IMR-90 (cell line): ENCODE measurements around the gene KIFAP3. TPM values are rescaled to one million over a fixed set of nuclear protein-coding genes. Genes with fewer than 3 reads are reported as not detected.

Experiments
- ATAC-seq: fragments of 200-7000 bp; cut with Tn5 transposase; 2 replicates; pipeline ENCODE4 v1.9.1; 2020; ENCODE audit warnings: low read depth, mild to moderate bottlenecking, moderate library complexity
- BruUV-seq: library from RNA; stranded (reverse); fragments of 400-500 nt; replicated peaks from 2 replicates; lab custom pipeline; 2021; lab: Mats Ljungman, UMichigan
- CTCF ChIA-PET: fragments of 300-600 bp; formaldehyde crosslinking; extraction: SDS; loops from one replicate; lab custom pipeline; 2021; ENCODE audit warnings: antibody characterized with exemption; lab: Yijun Ruan, JAX
- POLR2A ChIA-PET: fragments of 300-600 bp; sonication (Branson Sonifier 250); formaldehyde crosslinking; loops from one replicate; lab custom pipeline; 2022; ENCODE audit warnings: antibody characterized with exemption; ENCODE audit not compliant: unreplicated experiment; lab: Charles Lee
- DNase-seq: peaks from one replicate; pipeline ENCODE4 v3.0.0; 2013
- H2AFZ ChIP-seq: replicated peaks from 2 replicates; pipeline ENCODE3; 2013; ENCODE audit warnings: low read length, mild to moderate bottlenecking; ENCODE audit not compliant: poor library complexity
- H2AK5ac ChIP-seq: 2 replicates; pipeline ENCODE4 v1.6.1; 2013; ENCODE audit warnings: low read depth, low read length, inconsistent platforms
- H2AK9ac ChIP-seq: replicated peaks from 2 replicates; pipeline ENCODE3; 2013; ENCODE audit warnings: mild to moderate bottlenecking, low read depth, low read length, moderate library complexity; ENCODE audit not compliant: poor library complexity
- H2BK120ac ChIP-seq: 2 replicates; pipeline ENCODE4 v1.6.1; 2013; ENCODE audit warnings: low read depth, low read length, inconsistent platforms
- H2BK15ac ChIP-seq: 3 replicates; pipeline ENCODE4 v1.6.1; 2013; ENCODE audit warnings: low read depth, low read length, inconsistent platforms
- H2BK20ac ChIP-seq: 2 replicates; pipeline ENCODE4 v1.6.1; 2013; ENCODE audit warnings: low read depth, mild to moderate bottlenecking, inconsistent platforms, low read length, moderate library complexity
- H2BK5ac ChIP-seq: 2 replicates; pipeline ENCODE4 v1.6.1; 2013; ENCODE audit warnings: mild to moderate bottlenecking, low read depth, low read length, inconsistent platforms; ENCODE audit not compliant: poor library complexity, severe bottlenecking
- H3K14ac ChIP-seq: replicated peaks from 2 replicates; pipeline ENCODE4 v1.6.1; 2013; ENCODE audit warnings: low read depth, low read length, inconsistent platforms
- H3K18ac ChIP-seq: 2 replicates; pipeline ENCODE4 v1.6.1; 2013; ENCODE audit warnings: low read depth, low read length, control low read depth
- H3K23ac ChIP-seq: 2 replicates; pipeline ENCODE4 v1.6.1; 2013; ENCODE audit warnings: low read depth, low read length, inconsistent platforms
- H3K27ac ChIP-seq: 2 replicates; pipeline ENCODE4 v1.5.1; 2013; ENCODE audit warnings: mild to moderate bottlenecking, control low read depth, low read length; ENCODE audit not compliant: insufficient read depth
- H3K27me3 ChIP-seq: 2 replicates; pipeline ENCODE4 v1.6.1; 2013; ENCODE audit warnings: low read length; ENCODE audit not compliant: control insufficient read depth, insufficient read depth
- H3K36me3 ChIP-seq: 2 replicates; pipeline ENCODE4 v1.6.1; 2013; ENCODE audit warnings: low read length, mixed read lengths; ENCODE audit not compliant: control insufficient read depth, insufficient read depth
- H3K4ac ChIP-seq: 2 replicates; pipeline ENCODE4 v1.6.1; 2013; ENCODE audit warnings: low read depth, low read length, inconsistent platforms
- H3K4me1 ChIP-seq: 2 replicates; pipeline ENCODE4 v1.6.1; 2013; ENCODE audit warnings: low read length, mixed read lengths; ENCODE audit not compliant: control insufficient read depth, insufficient read depth
- H3K4me2 ChIP-seq: 2 replicates; pipeline ENCODE4 v1.6.1; 2013; ENCODE audit warnings: low read depth, mild to moderate bottlenecking, control low read depth, low read length, moderate library complexity
- H3K4me3 ChIP-seq: 2 replicates; pipeline ENCODE4 v1.5.1; 2013; ENCODE audit warnings: low read depth, mild to moderate bottlenecking, control low read depth, low read length, moderate library complexity; ENCODE audit not compliant: insufficient read depth
- H3K56ac ChIP-seq: 2 replicates; pipeline ENCODE4 v1.6.1; 2013; ENCODE audit warnings: low read length, inconsistent platforms; ENCODE audit not compliant: insufficient read depth; ENCODE audit errors: extremely low read depth
- H3K79me1 ChIP-seq, 2 experiments: 2 replicates each; pipeline ENCODE4 v1.6.1; 2013; ENCODE audit warnings: low read length in 2 of 2, inconsistent platforms in 1 of 2, low read depth in 1 of 2
- H3K9ac ChIP-seq: 2 replicates; pipeline ENCODE4 v1.6.1; 2013; ENCODE audit warnings: low read depth, low read length, control low read depth
- H3K9me1 ChIP-seq: 2 replicates; pipeline ENCODE4 v1.6.1; 2013; ENCODE audit warnings: low read length, inconsistent platforms; ENCODE audit not compliant: insufficient read depth
- H3K9me3 ChIP-seq: 2 replicates; pipeline ENCODE4 v1.6.1; 2013; ENCODE audit warnings: low read length; ENCODE audit not compliant: control insufficient read depth, insufficient read depth
- H4K20me1 ChIP-seq: 2 replicates; pipeline ENCODE4 v1.6.1; 2013; ENCODE audit warnings: low read length, inconsistent platforms; ENCODE audit not compliant: insufficient read depth
- H4K5ac ChIP-seq: 2 replicates; pipeline ENCODE4 v1.6.1; 2013; ENCODE audit warnings: mild to moderate bottlenecking, low read depth, low read length, control low read depth
- H4K8ac ChIP-seq, 2 experiments: 2 replicates each; pipeline ENCODE4 v1.6.1; 2013; ENCODE audit warnings: low read depth in 2 of 2, low read length in 2 of 2, control low read depth in 1 of 2, inconsistent platforms in 1 of 2
- H4K91ac ChIP-seq: 2 replicates; pipeline ENCODE4 v1.6.1; 2013; ENCODE audit warnings: low read depth, low read length, inconsistent platforms; ENCODE audit not compliant: insufficient read depth
- BHLHE40 ChIP-seq: fragments of 150-350 bp; IDR thresholded peaks from 2 replicates; pipeline ENCODE4 v1.6.1; 2016; ENCODE audit warnings: mild to moderate bottlenecking, low read depth, low read length
- CEBPB ChIP-seq: IDR thresholded peaks from 2 replicates; pipeline ENCODE4 v1.6.1; 2012; ENCODE audit warnings: low read depth, low read length, improper control_type of control experiment
- MXI1 ChIP-seq: IDR thresholded peaks from 2 replicates; pipeline ENCODE4 v1.6.1; 2012; ENCODE audit warnings: low read depth, mild to moderate bottlenecking, low read length, moderate library complexity, borderline replicate concordance
- NFE2L2 ChIP-seq: fragments of 150-350 bp; IDR thresholded peaks from 2 replicates; pipeline ENCODE4 v1.6.1; 2016; ENCODE audit warnings: low read depth, mild to moderate bottlenecking, low read length
- RCOR1 ChIP-seq: IDR thresholded peaks from 2 replicates; pipeline ENCODE4 v1.6.1; 2012; ENCODE audit warnings: mild to moderate bottlenecking, low read length, improper control_type of control experiment; ENCODE audit not compliant: insufficient replicate concordance
- SMC3 ChIP-seq: fragments of 150-350 bp; IDR thresholded peaks from 2 replicates; pipeline ENCODE4 v1.6.1; 2016; ENCODE audit warnings: low read depth, mild to moderate bottlenecking, antibody characterized with exemption, low read length, moderate library complexity
- WGBS, 2 experiments: methylation state at CpG; one replicate each; pipeline versions ENCODE4 v1.1.5 to v1.1.7; 2013; ENCODE audit warnings: missing lambda C conversion rate in 2 of 2; ENCODE audit not compliant: insufficient read length in 1 of 2; ENCODE audit errors: extremely low coverage in 2 of 2; 5-methylcytosine and 5-hydroxymethylcytosine counted together
- dilution Hi-C: fragments of 300-500 bp; cut with HindIII; formaldehyde crosslinking; loops from one replicate; pipeline ENCODE4 v1.14.3; 2018; ENCODE audit warnings: low sequenced_read_pairs; ENCODE audit not compliant: unreplicated experiment
- in situ Hi-C: fragments of 300-500 bp; cut with MboI; formaldehyde crosslinking; loops from 3 replicates; pipeline ENCODE4 v1.14.3; 2019; ENCODE audit warnings: low sequenced_read_pairs, inconsistent platforms, mixed read lengths
- intact Hi-C: fragments of 100-400 bp; cut with micrococcal nuclease; formaldehyde crosslinking; loops from 2 replicates; pipeline ENCODE4 v1.10.0; 2022
- polyA plus RNA-seq, 3 experiments: library from polyadenylated mRNA; depleted of rRNA; stranded (reverse); fragments of >200 nt; gene quantifications; 2 replicates each; pipeline ENCODE4 v1.2.3, GENCODE V29; 2012; ENCODE audit warnings: low replicate concordance in 1 of 3
- total RNA-seq: library from RNA; depleted of rRNA; stranded (reverse); fragments of >200 nt; gene quantifications from 2 replicates; pipeline ENCODE4 v1.2.3, GENCODE V29; 2012

KIFAP3 gene
- total and polyA plus RNA-seq, 2 of the 4 experiments (the other 2 are of a cell fraction), result 10.5 to 10.9 TPM

DNA sequence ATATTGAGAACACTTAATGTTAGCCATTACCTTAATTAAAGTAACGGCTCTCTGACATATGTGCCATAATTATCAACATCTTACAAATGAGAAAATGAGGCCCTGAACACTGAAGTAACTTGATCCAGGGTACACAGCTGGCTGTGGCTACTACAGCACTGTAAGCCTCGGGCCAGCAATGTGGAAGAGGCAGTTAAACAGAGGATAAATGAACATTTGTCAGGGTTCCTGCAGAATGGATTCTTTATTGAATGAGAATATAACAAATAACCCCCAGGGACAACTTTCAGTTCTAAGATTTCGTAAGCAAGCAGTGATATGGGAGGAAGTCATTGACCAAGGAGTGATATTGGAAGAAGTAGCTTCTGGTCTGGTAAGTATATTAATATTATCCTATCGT lies 110.3 kb downstream of the KIFAP3 start:
- Histone ChIP-seq H3K4me3 (no peak overlapping the region), H3K27ac (no peak overlapping the region), H3K56ac (no peak overlapping the region), H4K20me1 (no peaks in the 10 kb centered on the region), H3K14ac (no peak overlapping the region), H3K18ac (no peak overlapping the region), H3K9ac (no peak overlapping the region), H2AK9ac (no peak overlapping the region), H3K9me3 (no peaks in the 10 kb centered on the region), H3K4me1 (no peaks in the 10 kb centered on the region), H2BK120ac (no peak overlapping the region), H4K8ac (no peak overlapping the region), H4K5ac (no peak overlapping the region), H3K27me3 (no peaks in the 10 kb centered on the region), H3K79me1 (no peaks in the 10 kb centered on the region), H2BK5ac (no peak overlapping the region), H2BK20ac (no peak overlapping the region), H2BK15ac (no peak overlapping the region), H3K4ac (no peak overlapping the region), H4K91ac (no peak overlapping the region), H3K9me1 (no peaks in the 10 kb centered on the region), H2AFZ (no peak overlapping the region), H3K23ac (no peak overlapping the region), H2AK5ac (no peak overlapping the region), H3K36me3 (no peaks in the 10 kb centered on the region), H3K4me2 (no peak overlapping the region)
- in situ Hi-C loops, result no loop called here
- dilution Hi-C loops, result no loop called here
- TF ChIP-seq MXI1, result no peak
- TF ChIP-seq NFE2L2, result no peak
- TF ChIP-seq CEBPB, result no peak
- no peak for TF ChIP-seq RCOR1
- no peak for TF ChIP-seq BHLHE40
- no peak for TF ChIP-seq SMC3
- POLR2A ChIA-PET, result no interaction called here
- ATAC-seq (no peak), DNase-seq (no peak)
- intact Hi-C loops, result no loop called here
- CTCF ChIA-PET, result no interaction called here
- BruUV-seq, result no TSS peak
- no CpG with 5 or more reads among the region's 4 CpGs for WGBS, 2 experiments
